HCT116 (cell line): ENCODE measurements around the gene CPA4. TPM values are rescaled to one million over a fixed set of nuclear protein-coding genes. Genes with fewer than 3 reads are reported as not detected.
"Not testable (repeated sequence)": the region's sequence is repeated elsewhere in the genome, so short reads cannot be mapped to it uniquely, and the experiment has no call there.

Source experiments
- ATAC-seq: fragments of 200-7000 bp; cut with Tn5 transposase; 2 replicates; pipeline ENCODE4 v1.9.1; 2020; ENCODE audit warnings: mild to moderate bottlenecking, moderate library complexity
- BruUV-seq: library from RNA; stranded (reverse); fragments of 400-500 nt; replicated peaks from 2 replicates; lab custom pipeline; 2021; lab: Mats Ljungman, UMichigan
- CTCF ChIA-PET: fragments of 300-600 bp; sonication (Branson Sonifier 250); formaldehyde crosslinking; loops from one replicate; lab custom pipeline; 2021; ENCODE audit warnings: antibody characterized with exemption; lab: Charles Lee
- POLR2A ChIA-PET: fragments of 300-600, 350-600 bp; sonication (Branson Sonifier 250); formaldehyde crosslinking; loops from one replicate; lab custom pipeline; 2021; ENCODE audit warnings: antibody characterized with exemption; lab: Charles Lee
- RAD21 ChIA-PET, 2 experiments: fragments of 300-600 bp; sonication (Branson Sonifier 250); formaldehyde crosslinking; loops; one replicate each; lab custom pipeline; 2023; ENCODE audit warnings: low total read pairs in 2 of 2; ENCODE audit not compliant: uncharacterized antibody in 2 of 2, unreplicated experiment in 2 of 2, low non-redundant PET in 1 of 2; lab: Charles Lee
- DNase-seq: peaks from one replicate; pipeline ENCODE4 v3.0.0-alpha.2; 2010; ENCODE audit warnings: low read depth, low spot score
- H2AFZ ChIP-seq: fragments of 200-600 bp; shearing (Covaris generic), sonication (generic); 2 replicates; pipeline ENCODE4 v1.6.1; 2017; ENCODE audit warnings: low read depth, mixed run types, mixed read lengths, antibody characterized with exemption, low read length; ENCODE audit not compliant: poor library complexity, severe bottlenecking
- H3K27ac ChIP-seq: 2 replicates; pipeline ENCODE4 v1.5.1; 2012; ENCODE audit warnings: low read depth, low read length
- H3K27me3 ChIP-seq: fragments of 200-600 bp; sonication (generic); 2 replicates; pipeline ENCODE4 v1.6.1; 2016; ENCODE audit warnings: mixed run types, low read length, mixed read lengths; ENCODE audit not compliant: insufficient read depth
- H3K36me3 ChIP-seq, 2 experiments: fragments of 200-500 bp in 1 of 2; fragments of 200-600 bp in 1 of 2; sonication (Bioruptor generic) in 1 of 2; sonication (generic) in 1 of 2; 2 replicates each; pipeline versions ENCODE4 v1.5.1 to v1.6.1; 2014 to 2016; ENCODE audit warnings: low read length in 2 of 2, inconsistent platforms in 1 of 2, mixed read lengths in 1 of 2, mixed run types in 1 of 2; ENCODE audit not compliant: insufficient read depth in 2 of 2, control insufficient read depth in 1 of 2
- H3K4me1 ChIP-seq, 2 experiments: fragments of 200-600 bp in 1 of 2; sonication (generic) in 1 of 2; 2 replicates each; pipeline versions ENCODE4 v1.5.1 to v1.6.1; 2012 to 2017; ENCODE audit warnings: low read length in 2 of 2, inconsistent platforms in 1 of 2, mild to moderate bottlenecking in 1 of 2, mixed read lengths in 1 of 2, mixed run types in 1 of 2, moderate library complexity in 1 of 2; ENCODE audit not compliant: insufficient read depth in 2 of 2, control insufficient read depth in 1 of 2
- H3K4me2 ChIP-seq: fragments of 200-600 bp; sonication (generic); 2 replicates; pipeline ENCODE4 v1.6.1; 2017; ENCODE audit warnings: mixed run types, low read length, mixed read lengths
- H3K4me3 ChIP-seq, 2 experiments: fragments of 200-600 bp in 1 of 2; sonication (generic) in 1 of 2; replicated peaks in 1 of 2; 2 replicates each; pipeline ENCODE4 v1.5.1; 2011 to 2016; ENCODE audit warnings: low read length in 2 of 2, control low read depth in 1 of 2, low read depth in 1 of 2, mild to moderate bottlenecking in 1 of 2, mixed read lengths in 1 of 2, mixed run types in 1 of 2
- H3K79me2 ChIP-seq: fragments of 200-600 bp; sonication (generic); 2 replicates; pipeline ENCODE4 v1.6.1; 2017; ENCODE audit warnings: mild to moderate bottlenecking, mixed run types, low read length, moderate library complexity, mixed read lengths; ENCODE audit not compliant: insufficient read depth
- H3K9ac ChIP-seq: fragments of 200-600 bp; sonication (generic); 2 replicates; pipeline ENCODE4 v1.6.1; 2016; ENCODE audit warnings: low read length, mixed read lengths
- H3K9me2 ChIP-seq: fragments of 200-600 bp; sonication (generic), shearing (Covaris generic); 2 replicates; pipeline ENCODE4 v1.6.1; 2017; ENCODE audit warnings: mixed run types, mild to moderate bottlenecking, moderate library complexity; ENCODE audit not compliant: insufficient read depth
- H3K9me3 ChIP-seq, 2 experiments: fragments of 200-500 bp in 1 of 2; fragments of 200-600 bp in 1 of 2; sonication (Bioruptor generic) in 1 of 2; sonication (generic) in 1 of 2; 2 replicates each; pipeline ENCODE4 v1.6.1; 2014 to 2017; ENCODE audit warnings: low read length in 2 of 2, mixed read lengths in 2 of 2, inconsistent platforms in 1 of 2, low read depth in 1 of 2, mild to moderate bottlenecking in 1 of 2, mixed run types in 1 of 2, moderate library complexity in 1 of 2; ENCODE audit not compliant: control insufficient read depth in 1 of 2, insufficient read depth in 1 of 2
- H4K20me1 ChIP-seq: fragments of 200-600 bp; sonication (generic), shearing (Covaris generic); 2 replicates; pipeline ENCODE4 v1.6.1; 2017; ENCODE audit warnings: mixed run types, mild to moderate bottlenecking, moderate library complexity; ENCODE audit not compliant: insufficient read depth
- ATF3 ChIP-seq: IDR thresholded peaks from 2 replicates; pipeline ENCODE4 v1.6.1; 2012
- CEBPB ChIP-seq: IDR thresholded peaks from 2 replicates; pipeline ENCODE4 v1.6.1; 2012; ENCODE audit warnings: low read depth
- EGR1 ChIP-seq: IDR thresholded peaks from 2 replicates; pipeline ENCODE4 v1.6.1; 2012; ENCODE audit warnings: low read depth
- ELF1 ChIP-seq: IDR thresholded peaks from 2 replicates; pipeline ENCODE4 v1.6.1; 2012; ENCODE audit warnings: low read depth, borderline replicate concordance
- EZH2 ChIP-seq: fragments of 200-600 bp; sonication (generic); IDR thresholded peaks from 2 replicates; pipeline ENCODE4 v1.6.1; 2017; ENCODE audit warnings: antibody characterized with exemption, mixed run types
- EZH2phosphoT487 ChIP-seq: fragments of 200-600 bp; IDR thresholded peaks from 2 replicates; pipeline ENCODE4 v1.6.1; 2018; ENCODE audit warnings: antibody characterized with exemption, borderline replicate concordance
- FOSL1 ChIP-seq: IDR thresholded peaks from 2 replicates; pipeline ENCODE4 v1.6.1; 2012; ENCODE audit warnings: low read depth
- POLR2A ChIP-seq: IDR thresholded peaks from 2 replicates; pipeline ENCODE4 v1.7.0; 2011; ENCODE audit warnings: borderline replicate concordance; ENCODE audit not compliant: insufficient read depth, insufficient read length; ENCODE audit errors: extremely low read depth
- POLR2AphosphoS5 ChIP-seq: IDR thresholded peaks from 2 replicates; pipeline ENCODE4 v1.6.1; 2011; ENCODE audit warnings: mild to moderate bottlenecking, low read depth, low read length, moderate library complexity
- SIN3A ChIP-seq: IDR thresholded peaks from 2 replicates; pipeline ENCODE4 v1.6.1; 2012; ENCODE audit warnings: low read depth
- SP1 ChIP-seq: IDR thresholded peaks from 2 replicates; pipeline ENCODE4 v1.6.1; 2012; ENCODE audit warnings: low read depth
- SRF ChIP-seq: IDR thresholded peaks from 2 replicates; pipeline ENCODE4 v1.6.1; 2012; ENCODE audit warnings: low read depth
- YY1 ChIP-seq: IDR thresholded peaks from 2 replicates; pipeline ENCODE4 v1.6.1; 2011; ENCODE audit warnings: low read length, low read depth, moderate library complexity, mild to moderate bottlenecking; ENCODE audit not compliant: insufficient replicate concordance; ENCODE audit errors: extremely low read depth
- ZFX ChIP-seq: fragments of 450-650 bp; IDR thresholded peaks from 2 replicates; pipeline ENCODE4 v1.6.1; 2017
- ZNF274 ChIP-seq: fragments of 200-500 bp; sonication (Bioruptor generic); IDR thresholded peaks from 2 replicates; pipeline ENCODE4 v1.6.1; 2014; ENCODE audit warnings: mild to moderate bottlenecking, low read depth, low read length, inconsistent platforms
- intact Hi-C: fragments of 100-400 bp; cut with micrococcal nuclease; formaldehyde crosslinking; loops from 2 replicates; pipeline ENCODE4 v1.10.0; 2022
- total RNA-seq: library from RNA; stranded (reverse); gene quantifications from one replicate; pipeline ENCODE4 v1.2.1, GENCODE V29; 2021; ENCODE audit not compliant: unreplicated experiment
- TF ChIP-seq, protein P1 (sequence below): IDR thresholded peaks from 2 replicates; pipeline ENCODE4 v1.6.1; 2011; ENCODE audit warnings: mild to moderate bottlenecking, low read length, moderate library complexity; ENCODE audit not compliant: insufficient replicate concordance; ENCODE audit errors: extremely low read depth
- TF ChIP-seq, protein P2 (sequence below): IDR thresholded peaks from 2 replicates; pipeline ENCODE4 v1.6.1; 2012; ENCODE audit warnings: low read depth

The CPA4 gene
- total RNA-seq, 1 experiment from 2014 or later = 38.7 TPM

DNA sequence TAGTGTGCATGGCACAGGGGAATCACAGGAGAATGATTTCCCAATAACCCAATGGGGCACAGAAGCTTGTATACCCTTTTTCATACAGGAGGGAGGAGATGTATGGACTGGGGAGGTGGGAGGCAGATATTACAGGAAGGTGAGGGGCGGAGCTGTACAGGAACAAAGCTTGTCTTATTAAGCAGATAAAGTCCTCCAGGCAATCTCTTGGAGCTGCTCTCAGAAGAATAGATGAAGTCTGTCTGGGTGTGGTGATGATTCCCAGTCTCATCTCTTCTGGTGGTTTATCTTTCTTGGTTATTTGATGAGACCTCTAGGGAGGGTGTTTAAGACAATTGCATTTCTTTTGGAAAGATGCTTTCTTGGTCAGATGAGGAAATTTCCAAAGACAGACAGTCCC, 26.6 kb downstream of the CPA4 start:
- DNase-seq = no peak
- Histone ChIP-seq H3K36me3 (no peaks in the 10 kb centered on the region; a peak in 1 of 4 replicates), H3K4me1 (no peaks in the 10 kb centered on the region; a peak in 1 of 4 replicates), H3K4me3 (no peak overlapping the region), H3K27ac (no peak overlapping the region), H3K9ac (no peak overlapping the region), H4K20me1 (no peaks in the 10 kb centered on the region), H2AFZ (no peak overlapping the region), H3K79me2 (no peaks in the 10 kb centered on the region), H3K9me2 (no peaks in the 10 kb centered on the region), H3K9me3 (no peaks in the 10 kb centered on the region), H3K4me2 (no peak overlapping the region), H3K27me3 (no peaks in the 10 kb centered on the region)
- ChIA-PET RAD21 (no interaction called here), POLR2A (no interaction called here), CTCF (no interaction called here)
- intact Hi-C loops = no loop called here
- no TSS peak for BruUV-seq
- TF ChIP-seq SIN3A (no peak), EZH2 (no peak), SP1 (no peak), CEBPB (no peak), EZH2phosphoT487 (no peak), ZFX (no peak), POLR2A (no peak), EGR1 (no peak), YY1 (no peak), SRF (no peak), FOSL1 (no peak), ZNF274 (no peak), ELF1 (no peak), POLR2AphosphoS5 (no peak), ATF3 (no peak)
- TF ChIP-seq, protein P1, sequence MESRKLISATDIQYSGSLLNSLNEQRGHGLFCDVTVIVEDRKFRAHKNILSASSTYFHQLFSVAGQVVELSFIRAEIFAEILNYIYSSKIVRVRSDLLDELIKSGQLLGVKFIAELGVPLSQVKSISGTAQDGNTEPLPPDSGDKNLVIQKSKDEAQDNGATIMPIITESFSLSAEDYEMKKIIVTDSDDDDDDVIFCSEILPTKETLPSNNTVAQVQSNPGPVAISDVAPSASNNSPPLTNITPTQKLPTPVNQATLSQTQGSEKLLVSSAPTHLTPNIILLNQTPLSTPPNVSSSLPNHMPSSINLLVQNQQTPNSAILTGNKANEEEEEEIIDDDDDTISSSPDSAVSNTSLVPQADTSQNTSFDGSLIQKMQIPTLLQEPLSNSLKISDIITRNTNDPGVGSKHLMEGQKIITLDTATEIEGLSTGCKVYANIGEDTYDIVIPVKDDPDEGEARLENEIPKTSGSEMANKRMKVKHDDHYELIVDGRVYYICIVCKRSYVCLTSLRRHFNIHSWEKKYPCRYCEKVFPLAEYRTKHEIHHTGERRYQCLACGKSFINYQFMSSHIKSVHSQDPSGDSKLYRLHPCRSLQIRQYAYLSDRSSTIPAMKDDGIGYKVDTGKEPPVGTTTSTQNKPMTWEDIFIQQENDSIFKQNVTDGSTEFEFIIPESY = no peak
- TF ChIP-seq, protein P2, sequence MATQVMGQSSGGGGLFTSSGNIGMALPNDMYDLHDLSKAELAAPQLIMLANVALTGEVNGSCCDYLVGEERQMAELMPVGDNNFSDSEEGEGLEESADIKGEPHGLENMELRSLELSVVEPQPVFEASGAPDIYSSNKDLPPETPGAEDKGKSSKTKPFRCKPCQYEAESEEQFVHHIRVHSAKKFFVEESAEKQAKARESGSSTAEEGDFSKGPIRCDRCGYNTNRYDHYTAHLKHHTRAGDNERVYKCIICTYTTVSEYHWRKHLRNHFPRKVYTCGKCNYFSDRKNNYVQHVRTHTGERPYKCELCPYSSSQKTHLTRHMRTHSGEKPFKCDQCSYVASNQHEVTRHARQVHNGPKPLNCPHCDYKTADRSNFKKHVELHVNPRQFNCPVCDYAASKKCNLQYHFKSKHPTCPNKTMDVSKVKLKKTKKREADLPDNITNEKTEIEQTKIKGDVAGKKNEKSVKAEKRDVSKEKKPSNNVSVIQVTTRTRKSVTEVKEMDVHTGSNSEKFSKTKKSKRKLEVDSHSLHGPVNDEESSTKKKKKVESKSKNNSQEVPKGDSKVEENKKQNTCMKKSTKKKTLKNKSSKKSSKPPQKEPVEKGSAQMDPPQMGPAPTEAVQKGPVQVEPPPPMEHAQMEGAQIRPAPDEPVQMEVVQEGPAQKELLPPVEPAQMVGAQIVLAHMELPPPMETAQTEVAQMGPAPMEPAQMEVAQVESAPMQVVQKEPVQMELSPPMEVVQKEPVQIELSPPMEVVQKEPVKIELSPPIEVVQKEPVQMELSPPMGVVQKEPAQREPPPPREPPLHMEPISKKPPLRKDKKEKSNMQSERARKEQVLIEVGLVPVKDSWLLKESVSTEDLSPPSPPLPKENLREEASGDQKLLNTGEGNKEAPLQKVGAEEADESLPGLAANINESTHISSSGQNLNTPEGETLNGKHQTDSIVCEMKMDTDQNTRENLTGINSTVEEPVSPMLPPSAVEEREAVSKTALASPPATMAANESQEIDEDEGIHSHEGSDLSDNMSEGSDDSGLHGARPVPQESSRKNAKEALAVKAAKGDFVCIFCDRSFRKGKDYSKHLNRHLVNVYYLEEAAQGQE = no peak
- no peak for ATAC-seq

DNA sequence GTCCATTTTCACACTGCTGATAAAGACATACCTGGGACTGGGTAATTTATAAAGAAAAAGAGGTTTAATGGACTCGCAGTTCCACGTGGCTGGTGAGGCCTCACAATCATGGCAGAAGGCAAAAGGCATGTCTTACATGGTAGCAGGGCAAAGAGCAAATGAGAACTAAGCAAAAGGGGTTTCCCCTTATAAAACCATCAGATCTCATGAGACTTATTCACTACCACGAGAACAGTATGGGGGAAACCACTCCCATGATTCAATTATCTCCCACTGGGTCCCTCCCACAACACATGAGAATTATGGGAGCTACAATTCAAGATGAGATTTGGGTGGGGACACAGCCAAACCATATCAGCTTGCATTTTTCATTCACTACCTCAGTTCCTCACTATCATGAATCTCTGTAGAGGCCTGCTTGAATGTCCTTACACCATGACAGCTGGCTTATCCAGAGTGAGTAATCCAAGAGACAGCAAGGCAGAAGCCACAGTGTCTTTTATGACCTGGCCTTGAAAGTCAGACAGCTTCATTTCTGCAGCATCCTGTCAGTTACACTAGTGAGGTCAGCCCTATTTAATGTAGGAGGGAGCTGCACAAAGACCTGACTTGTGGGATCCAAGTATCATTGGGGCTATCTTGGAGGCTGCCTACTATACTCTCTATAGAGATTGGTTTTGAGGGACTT, 28.7 kb downstream of the CPA4 start:
- H3K4me3 ChIP-seq, H4K20me1 ChIP-seq, H3K4me2 ChIP-seq, H2AFZ ChIP-seq, H3K79me2 ChIP-seq, H3K27me3 ChIP-seq, H3K27ac ChIP-seq, intact Hi-C loops, POLR2A ChIA-PET, H3K9me2 ChIP-seq, H3K36me3 ChIP-seq, DNase-seq, H3K9me3 ChIP-seq, H3K4me1 ChIP-seq, H3K9ac ChIP-seq, ATAC-seq, BruUV-seq, RAD21 ChIA-PET, CTCF ChIA-PET: not testable (repeated sequence)
